ENCODE measurements around the gene NCBP3.

- no peak for TF ChIP-seq POLR2AphosphoS5 (IDR thresholded peaks at IDR 0.05; ENCODE audit: low read depth, low read length)
- TF ChIP-seq CTCF (IDR thresholded peaks at IDR 0.05; ENCODE audit: control extremely low read depth in 1 of 3, insufficient read depth in 1 of 3, low read depth in 1 of 3, low read length in 3 of 3), result no peak
- TF ChIP-seq YY1 (IDR thresholded peaks at IDR 0.05; ENCODE audit: low read depth, low read length), result no peak
- no peak for TF ChIP-seq TAF1 (IDR thresholded peaks at IDR 0.05; ENCODE audit: low read depth, low read length)
- no peak for TF ChIP-seq CBX8 (IDR thresholded peaks at IDR 0.05; ENCODE audit: borderline replicate concordance, low read depth, low read length)
- TF ChIP-seq RAD21 (IDR thresholded peaks at IDR 0.05 in 1 of 2, conservative IDR thresholded peaks at IDR 0.05 in 1 of 2; ENCODE audit: low read depth in 2 of 2, low read length in 2 of 2), result no peak
- no peak for TF ChIP-seq SIN3A (conservative IDR thresholded peaks at IDR 0.05 in 1 of 2, IDR thresholded peaks at IDR 0.05 in 1 of 2; ENCODE audit: low read depth in 1 of 2, low read length in 2 of 2)
- TF ChIP-seq SUZ12 (IDR thresholded peaks at IDR 0.05; ENCODE audit: low read length), result no peak
- TF ChIP-seq RNF2 (IDR thresholded peaks at IDR 0.05; ENCODE audit: borderline replicate concordance, low read depth, low read length, missing control alignments, poor library complexity, severe bottlenecking), result no peak
- no peak for TF ChIP-seq EP300 (IDR thresholded peaks at IDR 0.05; ENCODE audit: borderline replicate concordance in 1 of 2, low read depth in 2 of 2, low read length in 2 of 2)
- no peak for TF ChIP-seq HDAC6 (IDR thresholded peaks at IDR 0.05; ENCODE audit: low read depth, low read length)
- no peak for TF ChIP-seq POLR2A (IDR thresholded peaks at IDR 0.05; ENCODE audit: control extremely low read depth in 1 of 2, low read depth in 2 of 2, low read length in 2 of 2)
- TF ChIP-seq ATF3 (IDR thresholded peaks at IDR 0.05; ENCODE audit: insufficient read depth, low read depth, low read length), result no peak
- TF ChIP-seq CBX5 (IDR thresholded peaks at IDR 0.05; ENCODE audit: low read depth, low read length), result no peak
Measured at GRCh38 chr17:3891626-3892094, 45.6 kb upstream of the NCBP3 start.
